ENCODE results near the gene SMG6. TPM values are rescaled to one million over a fixed set of nuclear protein-coding genes. Genes with fewer than 3 reads are reported as not detected.

The SMG6 gene
- total and polyA plus RNA-seq, 2 experiments from 2014 or later, result 23.0 to 50.8 TPM

- Histone ChIP-seq H3K9me3 (ENCODE audit: low read depth) (no peaks in the 10 kb centered on the region), H3K27me3 (no peaks in the 10 kb centered on the region), H3K4me3 (no peak overlapping the region), H3K4me1 (ENCODE audit: low read depth) (peaks cover 35% of the 10 kb centered on the region), H3K36me3 (peaks cover 14% of the 10 kb centered on the region), H3K27ac (no peak overlapping the region)
- DNase-seq (ENCODE audit: low read depth in 1 of 2, low spot score in 1 of 2), result peak in 1 of 2 donors; percentile 60
- no peak for TF ChIP-seq CTCF (IDR thresholded peaks at IDR 0.05; ENCODE audit: low read depth, low read length)
Measured at GRCh38 chr17:2240541-2240940, 63.0 kb downstream of the SMG6 start.

GRCh38 chr17:2239882-2240430 lies 63.6 kb downstream of the SMG6 start:
- peak overlapping the region; percentile 92 for H3K27ac ChIP-seq
- TF ChIP-seq CTCF (IDR thresholded peaks at IDR 0.05; ENCODE audit: low read depth, low read length), result no peak
- no peaks in the 10 kb centered on the region for H3K27me3 ChIP-seq
- no peak overlapping the region for H3K4me3 ChIP-seq
- no peaks in the 10 kb centered on the region for H3K9me3 ChIP-seq (ENCODE audit: low read depth)
- H3K36me3 ChIP-seq, result peaks cover 14% of the 10 kb centered on the region
- peak in 1 of 2 donors; percentile 84 for DNase-seq (ENCODE audit: low read depth in 1 of 2, low spot score in 1 of 2)
- H3K4me1 ChIP-seq (ENCODE audit: low read depth), result peaks cover 35% of the 10 kb centered on the region

- TF ChIP-seq CTCF (IDR thresholded peaks at IDR 0.05; ENCODE audit: low read depth, low read length), result no peak
Measured at GRCh38 chr17:2239170-2239551, 64.4 kb downstream of the SMG6 start.

GRCh38 chr17:2238432-2239169 lies 65.0 kb downstream of the SMG6 start:
- H3K36me3 ChIP-seq, result peaks cover 7% of the 10 kb centered on the region
- H3K4me3 ChIP-seq, result no peak overlapping the region
- no peak for TF ChIP-seq CTCF (IDR thresholded peaks at IDR 0.05; ENCODE audit: low read depth, low read length)
- no peaks in the 10 kb centered on the region for H3K9me3 ChIP-seq (ENCODE audit: low read depth)
- H3K27ac ChIP-seq, result peak overlapping the region; percentile 92
- H3K27me3 ChIP-seq, result no peaks in the 10 kb centered on the region
- peaks cover 35% of the 10 kb centered on the region for H3K4me1 ChIP-seq (ENCODE audit: low read depth)
- DNase-seq (ENCODE audit: low read depth in 1 of 2, low spot score in 1 of 2), result peak in 1 of 2 donors; percentile 90

More at GRCh38 chr17:2239170-2239551, 64.4 kb downstream of the SMG6 start:
- Histone ChIP-seq H3K27me3 (no peaks in the 10 kb centered on the region), H3K4me1 (ENCODE audit: low read depth) (peaks cover 35% of the 10 kb centered on the region), H3K27ac (peak overlapping the region; percentile 92), H3K4me3 (no peak overlapping the region), H3K36me3 (peaks cover 13% of the 10 kb centered on the region), H3K9me3 (ENCODE audit: low read depth) (no peaks in the 10 kb centered on the region)
- no peak for DNase-seq (ENCODE audit: low read depth in 1 of 2, low spot score in 1 of 2)

GRCh38 chr17:2237950-2238349 lies 65.6 kb downstream of the SMG6 start:
- no peak for TF ChIP-seq CTCF (IDR thresholded peaks at IDR 0.05; ENCODE audit: low read depth, low read length)
- Histone ChIP-seq H3K36me3 (peaks cover 3% of the 10 kb centered on the region), H3K4me1 (ENCODE audit: low read depth) (peaks cover 35% of the 10 kb centered on the region), H3K27me3 (no peaks in the 10 kb centered on the region), H3K9me3 (ENCODE audit: low read depth) (no peaks in the 10 kb centered on the region), H3K27ac (peak overlapping the region; percentile 92), H3K4me3 (no peak overlapping the region)
- DNase-seq (ENCODE audit: low read depth in 1 of 2, low spot score in 1 of 2), result no peak

Data from cardiac muscle cell (in vitro differentiated cells and primary cell).